Stimulated activated CD4-positive, alpha-beta T cell treated with anti-CD3 and anti-CD28 coated beads, Interleukin-4, amount 100 ng/mL, for 24 hours (primary cell): ENCODE data around the gene SRSF4.
A peak's percentile ranks its signal among the peaks of the same experiment; 100 is the strongest.
"Not testable (repeated sequence)": the region's sequence is repeated elsewhere in the genome, so short reads cannot be mapped to it uniquely, and the experiment has no call there.

Experiments
- DNase-seq: peaks from one replicate; pipeline ENCODE4 v3.0.0-alpha.2; 2020

The SRSF4 gene

DNA sequence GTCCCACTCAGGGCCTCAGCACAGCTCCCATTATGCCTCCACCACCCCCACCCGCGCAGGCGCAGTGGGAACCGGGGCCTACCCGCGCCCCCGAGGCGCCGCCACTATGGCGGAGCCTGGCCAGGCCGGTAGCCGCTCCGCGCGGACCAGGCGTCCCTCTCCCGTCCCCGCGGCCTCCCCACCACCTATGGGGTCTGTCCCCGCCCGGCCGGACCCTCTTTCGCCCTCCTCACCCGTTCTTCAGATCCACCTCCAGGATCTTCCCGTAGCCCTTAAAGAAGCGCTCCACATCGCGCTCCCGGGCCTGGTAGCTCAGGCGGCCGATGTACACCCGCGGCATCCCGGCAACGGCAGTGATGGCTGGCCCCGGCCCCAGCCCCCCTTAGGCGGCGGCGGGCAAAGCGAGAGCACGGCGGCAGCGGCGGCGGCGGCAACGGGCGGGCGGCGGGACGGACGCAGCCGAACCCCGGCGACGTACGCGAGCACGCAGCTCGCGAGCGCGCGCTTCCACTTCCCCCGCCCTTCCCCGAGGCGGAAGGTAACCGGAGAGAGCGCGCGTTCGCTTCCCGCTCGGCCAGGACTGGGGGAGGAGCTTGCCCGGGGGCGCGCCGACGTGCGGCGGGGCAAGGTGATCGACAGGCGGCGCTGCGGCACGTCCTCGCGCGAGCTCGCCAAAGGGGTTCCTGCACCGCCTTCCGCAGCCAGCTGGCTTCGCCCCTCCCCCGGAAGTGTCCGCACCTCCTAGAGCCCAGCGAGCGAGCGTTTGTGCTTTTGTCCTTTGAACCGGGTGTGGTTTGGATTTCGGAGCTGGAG, at the start of gene SRSF4:
TSS of gene SRSF4 (minus strand) at position 488 of the 813 bp plus-strand sequence. CDS start at position 340, 148 bp downstream.
- DNase-seq: peak; percentile 98

DNA sequence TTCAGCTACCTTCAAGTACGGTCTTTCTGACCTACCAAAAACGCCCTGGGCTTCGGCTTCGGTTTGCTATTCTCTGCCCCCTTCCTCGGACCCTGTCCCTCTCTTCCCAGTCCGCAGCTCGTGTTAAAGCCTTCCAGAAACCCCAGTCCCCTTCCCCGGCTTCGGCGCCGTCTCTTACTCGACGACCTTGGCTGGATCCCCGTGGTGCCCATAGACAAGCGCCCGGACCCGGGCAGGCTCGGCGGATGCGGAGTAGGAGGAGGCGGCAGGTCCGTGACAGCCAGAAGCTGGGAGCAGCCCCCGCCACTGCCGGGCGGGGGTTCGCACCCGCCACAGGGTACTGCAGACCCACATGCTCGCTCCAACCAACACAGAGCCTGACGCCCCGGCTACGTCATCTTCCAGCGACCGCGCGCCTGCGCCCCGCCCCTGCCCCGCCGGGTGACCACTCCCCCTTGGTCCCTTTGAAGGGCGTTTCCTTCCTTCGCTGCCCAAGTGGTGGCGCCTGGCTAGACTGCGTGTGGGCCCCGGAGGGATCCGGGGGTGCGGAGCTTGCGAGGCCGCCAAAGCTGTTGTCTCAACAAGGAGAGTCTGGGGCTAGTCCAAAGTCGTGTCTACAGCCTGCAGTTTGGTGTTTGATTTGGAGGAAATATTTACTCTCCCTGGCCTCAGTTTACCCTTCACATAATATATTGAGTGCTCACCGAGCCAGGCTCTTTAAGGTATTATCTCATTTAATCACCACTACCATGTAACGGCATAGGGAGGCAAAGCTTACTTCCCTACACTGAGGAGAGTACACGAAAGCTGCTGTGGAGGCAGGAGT, 49.1 kb upstream of the SRSF4 start, which contains the start of gene MECR:
TSS of gene MECR (minus strand) at position 382 of the 826 bp plus-strand sequence. CDS start at position 354, 28 bp downstream.
- DNase-seq: peak; percentile 95

DNA sequence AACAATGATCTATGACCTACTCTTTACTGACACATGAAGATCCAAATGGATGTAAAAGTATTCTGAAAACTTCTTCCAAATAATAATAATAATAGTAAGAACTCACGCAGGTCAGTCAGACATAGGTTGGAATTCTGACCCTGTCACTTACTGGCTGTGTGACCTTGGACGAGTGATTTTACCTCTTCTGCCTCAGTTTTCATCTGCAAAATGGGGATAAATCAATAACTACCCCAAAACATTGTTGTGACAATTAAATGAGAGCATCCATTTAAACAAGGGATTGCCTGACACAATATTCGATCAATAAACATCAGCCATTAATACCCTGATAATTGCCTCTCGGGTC, 48.5 kb upstream of the SRSF4 start:
- DNase-seq: no peak

DNA sequence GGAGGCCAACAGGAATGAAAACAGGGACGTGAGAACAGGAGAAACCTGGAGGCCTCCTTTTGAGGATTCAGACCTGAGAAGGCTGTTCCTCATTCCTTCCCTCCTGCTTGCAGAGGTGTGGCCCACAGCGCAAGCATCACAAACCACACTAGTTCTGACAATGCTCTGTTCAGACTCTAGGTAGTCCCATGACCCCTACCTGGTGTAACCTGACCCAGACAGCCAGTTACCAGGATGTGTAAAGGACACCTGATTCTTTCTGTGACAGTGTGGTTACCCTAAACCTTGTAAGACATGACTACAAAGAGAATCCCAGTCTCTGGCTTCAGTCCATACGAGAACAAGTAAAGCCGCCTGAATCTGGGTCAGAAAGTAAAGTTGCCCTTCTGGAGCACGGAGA, 45.8 kb upstream of the SRSF4 start:
- no peak for DNase-seq

DNA sequence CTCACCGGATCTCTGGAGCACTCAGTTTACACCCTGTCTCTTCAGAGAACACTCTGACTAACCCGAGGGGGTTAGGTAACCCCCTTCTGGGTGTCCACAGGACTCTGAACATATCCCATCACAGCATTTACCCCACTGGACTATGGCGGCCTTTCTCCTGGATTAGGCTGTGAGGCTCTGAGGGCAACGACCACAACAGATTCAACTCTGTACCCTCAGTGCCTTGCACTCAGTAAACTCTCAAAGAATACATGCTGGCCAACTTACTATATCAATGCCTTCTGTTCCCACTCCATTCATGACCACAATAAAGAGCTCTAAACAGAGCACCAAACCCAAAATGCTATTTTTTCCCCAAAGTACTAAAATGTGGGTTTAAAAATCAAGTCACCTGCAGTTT, 43.7 kb upstream of the SRSF4 start:
- DNase-seq: no peak

DNA sequence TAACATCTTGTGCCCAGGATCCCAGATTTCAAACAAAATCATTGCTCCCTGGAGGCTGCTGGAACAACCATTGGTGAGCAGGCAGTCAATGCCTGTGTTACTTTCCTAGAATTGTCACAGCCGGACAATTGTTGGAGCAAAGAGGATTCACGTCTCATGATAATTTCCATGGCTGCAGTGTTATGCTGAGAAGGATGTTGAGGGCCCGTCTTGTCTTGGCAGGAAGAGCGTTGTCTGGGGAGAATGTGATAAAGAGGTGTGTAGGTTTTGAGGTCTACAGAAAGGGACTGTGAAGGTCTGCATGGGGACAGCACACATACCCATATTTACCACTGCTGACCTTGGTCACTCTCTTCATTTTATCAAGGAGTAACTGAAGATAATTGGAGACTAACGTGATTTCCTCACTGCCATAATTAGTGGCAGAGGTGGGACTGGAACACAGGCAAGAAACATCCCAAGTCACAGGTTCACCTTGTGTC, 42.7 kb upstream of the SRSF4 start:
- no peak for DNase-seq

DNA sequence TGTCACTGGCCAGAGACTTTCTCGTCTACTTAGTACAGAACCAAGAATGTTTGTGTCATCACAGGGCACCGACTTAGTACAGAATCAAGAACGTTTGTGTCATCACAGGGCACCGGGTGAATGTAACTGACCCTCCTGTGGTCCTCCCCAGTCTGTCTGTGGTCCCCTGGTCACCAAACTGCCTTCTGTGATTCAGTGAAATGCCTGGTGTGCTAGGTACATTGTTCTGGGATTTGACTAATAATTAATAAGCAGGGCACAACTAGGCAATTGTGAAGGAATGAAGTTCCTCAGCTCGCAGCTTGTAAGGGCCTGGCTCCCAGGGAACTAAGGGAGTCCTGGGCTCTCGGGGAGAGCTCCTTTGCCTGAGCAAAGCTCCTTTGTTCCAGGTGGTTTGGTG, 41.8 kb upstream of the SRSF4 start:
- DNase-seq: no peak

DNA sequence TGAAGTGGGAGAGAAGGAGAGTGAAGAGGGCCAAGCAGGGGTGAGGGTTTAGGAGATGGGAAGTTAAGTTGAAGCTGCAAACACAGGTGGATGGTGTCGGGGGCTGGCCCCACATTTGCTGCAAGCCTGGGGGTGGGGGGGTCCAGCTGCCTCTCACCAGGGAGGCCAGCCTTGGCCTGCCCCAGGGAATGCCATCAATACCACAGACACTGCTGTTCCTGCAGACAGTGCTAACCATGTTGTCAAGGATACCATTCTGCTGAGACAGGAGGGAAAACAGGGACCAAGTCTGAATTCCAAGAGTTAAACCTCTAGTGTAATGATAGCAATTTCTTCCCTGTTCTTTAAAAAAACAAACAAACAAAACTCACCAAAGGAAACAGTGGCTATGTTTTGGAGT, 41.0 kb upstream of the SRSF4 start:
- no peak for DNase-seq

DNA sequence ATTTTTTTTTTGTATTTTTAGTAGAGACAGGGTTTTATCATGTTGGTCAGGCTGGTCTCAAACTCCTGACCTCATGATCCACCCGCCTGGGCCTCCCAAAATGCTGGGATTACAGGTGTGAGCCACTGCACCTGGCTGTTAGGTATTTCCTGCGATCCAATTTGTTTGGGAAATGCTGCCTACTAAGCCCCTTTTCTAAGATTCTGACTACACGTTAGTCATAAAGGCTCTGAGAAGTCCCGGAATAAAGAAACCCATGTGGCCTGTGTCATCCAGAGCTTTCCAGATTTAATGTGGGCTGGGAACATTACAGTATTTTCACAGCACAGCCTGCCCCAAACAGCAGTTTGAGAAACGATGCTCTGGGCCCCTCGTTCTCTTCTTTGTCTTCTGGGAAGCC, 40.6 kb upstream of the SRSF4 start:
- DNase-seq: not testable (repeated sequence)

DNA sequence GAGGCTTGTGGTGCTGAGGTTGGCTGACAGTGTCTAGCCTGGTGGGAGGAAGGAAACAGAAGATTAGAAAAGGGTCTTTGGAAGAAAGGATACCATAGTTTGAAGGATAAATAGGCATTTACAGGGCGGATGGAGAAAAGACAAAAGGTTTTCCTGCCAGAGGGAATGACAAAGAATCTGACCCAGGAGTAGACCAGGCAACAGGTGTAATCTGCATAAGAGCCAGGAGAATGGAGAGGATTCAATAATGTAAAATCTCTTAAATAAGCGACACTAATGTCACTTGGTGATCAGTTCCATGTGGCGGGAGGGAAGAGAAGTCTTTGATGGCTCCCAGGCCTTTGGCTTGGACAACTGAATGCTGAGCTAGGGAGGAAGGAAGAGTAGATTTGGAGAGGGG, 39.6 kb upstream of the SRSF4 start:
- no peak for DNase-seq

DNA sequence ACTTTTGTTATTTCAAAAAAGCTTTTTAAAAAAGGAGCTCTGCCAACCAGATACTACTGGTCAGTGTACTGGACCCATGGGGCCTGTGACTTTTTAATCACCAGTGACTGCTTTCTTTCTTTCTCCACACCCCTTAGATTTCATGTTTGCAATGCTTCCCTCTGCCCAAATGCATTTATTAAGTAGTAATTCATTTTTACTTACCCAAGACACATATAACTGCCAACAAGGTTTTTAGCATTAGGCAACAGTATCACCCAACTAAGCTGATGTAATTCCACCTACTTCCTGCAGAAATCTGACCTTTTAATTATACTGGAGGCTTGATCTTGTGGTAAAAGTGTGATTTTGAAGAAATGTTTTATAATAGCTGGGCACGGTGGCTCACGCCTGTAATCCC, 36.5 kb upstream of the SRSF4 start:
- no peak for DNase-seq

DNA sequence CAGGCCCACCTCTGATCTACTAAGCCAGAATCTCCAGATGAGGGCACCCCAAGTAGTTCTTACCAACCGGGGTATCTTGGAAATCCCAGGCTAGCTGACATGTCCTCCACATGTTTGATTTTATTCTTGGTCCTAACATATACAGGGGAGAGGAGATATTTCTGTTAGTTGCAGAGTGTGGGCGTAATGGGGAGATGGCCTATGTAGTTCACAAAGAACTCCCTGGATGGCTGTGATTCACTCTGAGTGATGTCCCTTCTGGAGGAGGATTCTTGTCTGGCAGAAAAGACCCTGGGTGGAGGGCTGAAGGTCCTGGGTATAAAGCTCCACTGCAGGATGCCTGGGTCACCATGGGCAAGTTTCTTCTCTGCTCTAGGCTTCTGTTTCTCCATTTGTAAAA, 35.9 kb upstream of the SRSF4 start:
- DNase-seq: no peak

DNA sequence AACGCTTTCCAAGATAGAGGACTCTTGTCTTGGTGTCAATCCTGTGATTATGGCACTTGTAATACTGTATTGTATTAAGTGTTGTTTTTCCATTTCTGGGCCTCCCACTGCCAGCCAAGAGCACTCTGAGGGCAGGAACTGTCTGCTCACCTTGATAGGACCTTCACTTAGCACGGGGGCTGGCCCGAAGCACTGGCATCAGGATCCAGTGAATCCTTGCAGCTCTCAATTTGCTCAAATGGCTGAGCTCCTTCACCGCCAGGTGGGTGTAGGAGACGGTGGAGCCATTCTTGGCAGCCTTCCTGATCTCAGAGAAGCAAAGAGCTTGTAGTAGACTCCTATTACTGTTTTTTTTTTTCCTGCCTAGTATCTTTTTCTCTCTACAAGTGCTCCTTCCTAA, 31.4 kb upstream of the SRSF4 start:
- DNase-seq: no peak

DNA sequence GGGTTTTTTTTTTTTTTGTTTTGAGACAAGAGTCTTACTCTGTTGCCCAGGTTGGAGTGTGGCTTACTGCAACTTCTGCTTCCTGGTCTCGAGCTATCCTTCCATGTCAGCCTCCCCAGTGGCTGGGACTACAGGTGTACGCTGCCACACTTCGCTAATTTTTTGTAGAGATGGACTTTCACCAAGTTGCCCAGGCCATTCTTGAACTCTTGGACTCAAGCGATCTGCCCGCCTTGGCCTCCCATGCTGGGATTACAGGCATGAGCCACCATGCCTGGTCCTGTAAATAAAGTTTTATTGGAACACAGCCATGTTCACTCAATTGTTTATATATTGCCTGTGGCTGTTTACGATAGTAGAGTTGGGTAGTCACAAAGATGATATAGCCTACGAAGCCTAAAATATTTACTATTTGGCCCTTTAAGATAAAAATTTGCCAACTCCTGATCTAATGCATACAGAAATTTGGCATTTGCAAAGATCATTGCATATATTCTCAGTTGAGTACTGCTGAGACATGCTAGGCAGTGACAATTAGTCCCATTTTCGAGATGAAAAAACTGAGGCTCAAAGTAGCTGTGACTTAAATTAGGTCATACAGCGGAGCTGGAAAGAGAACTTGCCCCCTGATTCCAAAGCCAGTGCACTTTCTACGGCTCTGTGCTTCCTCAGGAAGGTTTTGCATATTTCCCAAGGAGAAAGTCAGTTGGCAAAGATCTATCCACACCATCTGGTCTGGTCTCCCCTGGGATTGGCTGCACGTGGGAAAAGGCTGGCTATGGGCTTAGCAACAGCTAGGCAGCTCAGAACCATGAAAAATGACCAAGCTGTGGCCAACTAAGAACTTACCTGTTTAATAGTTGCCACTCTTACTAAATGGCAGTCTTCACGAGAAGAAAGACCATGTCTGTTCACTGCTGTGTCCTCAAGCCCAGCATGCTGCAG, 29.7 kb upstream of the SRSF4 start:
- DNase-seq: no peak

DNA sequence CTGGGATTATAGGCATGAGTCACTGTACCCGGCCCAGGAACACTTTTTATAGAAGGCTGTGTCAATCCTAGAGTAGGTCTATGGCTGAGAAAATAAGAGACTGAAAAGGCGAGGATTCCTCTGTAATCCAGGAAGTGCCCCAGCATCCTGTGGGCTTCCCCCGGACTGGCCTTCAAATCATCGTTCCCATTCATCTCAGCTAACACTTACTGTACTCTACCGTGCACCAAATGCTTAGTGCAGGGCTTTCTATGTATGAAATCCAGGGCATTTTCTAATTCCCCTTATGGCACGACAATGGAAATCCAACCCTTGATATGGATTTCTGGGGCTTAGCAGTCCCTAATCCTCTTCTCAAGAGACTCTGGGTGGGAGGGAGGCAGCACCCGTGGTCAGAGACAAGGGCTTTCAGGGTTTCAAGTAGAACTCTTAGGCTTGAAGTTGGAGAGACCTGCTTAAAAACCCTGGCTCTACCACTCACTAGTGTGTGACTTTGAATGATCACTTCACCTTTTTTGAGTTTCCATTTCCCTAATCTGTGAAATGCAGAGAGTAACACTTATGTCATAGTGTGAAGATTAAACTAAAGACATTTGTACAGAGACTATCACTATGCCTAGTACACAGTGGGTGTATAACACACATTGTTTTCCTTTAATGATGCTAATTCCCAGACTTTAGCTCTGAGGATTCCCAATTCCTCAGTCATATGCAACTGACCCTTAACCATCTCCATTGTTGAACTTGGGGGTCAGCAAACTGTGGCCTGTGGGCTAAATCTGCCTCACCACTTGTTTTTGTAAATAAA, 28.8 kb upstream of the SRSF4 start:
- DNase-seq: no peak

DNA sequence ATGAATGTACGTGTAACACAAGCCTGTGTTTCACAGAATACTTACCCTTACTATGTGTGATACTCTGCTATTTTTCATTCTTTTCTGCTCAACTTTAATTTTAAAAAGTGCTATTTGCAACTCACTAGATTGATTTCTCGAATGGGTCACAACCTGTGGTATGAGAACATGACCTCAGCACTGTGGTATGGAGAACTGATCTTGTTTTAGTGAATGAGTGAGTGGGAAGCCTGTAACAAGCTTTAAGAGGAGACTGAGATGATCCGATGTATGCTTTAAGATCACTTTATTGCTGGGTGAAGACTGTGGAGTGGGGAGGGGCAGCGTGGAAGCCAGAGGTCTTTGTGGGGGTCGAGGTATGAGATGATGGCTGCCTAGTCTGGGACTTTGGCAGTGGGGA, 27.5 kb upstream of the SRSF4 start:
- no peak for DNase-seq

DNA sequence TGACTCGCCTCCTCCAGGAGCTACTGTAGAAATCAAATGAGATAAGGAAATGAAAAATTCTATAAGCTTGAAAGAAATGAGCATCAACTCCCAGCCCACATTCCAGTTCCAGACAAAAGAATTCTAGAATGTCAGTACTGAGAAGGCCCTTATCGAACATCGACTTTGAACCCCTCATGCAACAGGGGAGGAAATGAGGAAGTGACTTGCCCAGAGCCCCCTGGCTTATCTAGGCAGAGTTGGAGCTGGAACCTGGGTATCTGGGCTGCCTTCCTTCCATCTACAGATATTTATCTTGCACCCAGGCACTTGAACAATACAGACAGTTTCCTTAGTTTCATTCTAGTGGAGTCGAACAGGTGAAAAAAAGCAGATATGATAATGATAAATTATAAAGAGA, 26.7 kb upstream of the SRSF4 start:
- DNase-seq: no peak

DNA sequence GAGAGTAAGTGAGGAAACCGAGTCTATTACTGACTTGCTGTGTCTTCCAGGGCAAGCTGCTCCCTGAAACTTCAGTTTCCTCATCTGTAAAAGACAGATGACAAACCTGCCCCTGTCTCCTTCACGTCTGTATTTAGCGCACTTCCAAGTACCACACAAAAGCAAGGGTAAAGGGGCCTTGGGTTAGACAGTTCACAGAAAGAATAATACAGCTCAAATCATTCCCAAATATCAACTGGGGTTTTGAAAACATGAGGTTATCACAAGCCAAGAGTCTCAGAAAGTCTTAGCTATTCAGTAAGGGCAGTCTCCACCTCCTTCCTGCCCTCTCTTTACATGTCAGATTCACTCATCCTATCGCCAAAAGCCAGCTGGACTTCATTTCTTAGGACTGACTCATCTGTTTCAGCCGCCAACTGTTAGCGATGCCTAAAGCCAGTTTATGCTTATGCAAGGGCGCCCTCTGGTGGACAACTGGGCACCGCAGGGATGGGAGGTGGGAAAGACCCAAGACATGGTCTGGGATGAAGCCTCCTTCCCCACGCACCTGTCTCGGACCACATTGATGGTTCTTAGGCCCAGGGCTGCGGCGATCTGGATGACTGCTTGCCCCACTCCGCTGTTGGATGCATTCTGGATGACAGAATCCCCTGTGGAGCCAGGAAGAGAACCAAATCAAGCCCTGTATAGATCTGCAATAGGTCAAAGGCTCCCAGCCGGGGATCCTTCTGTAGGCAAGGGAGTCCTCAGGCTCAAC, 21.1 kb upstream of the SRSF4 start:
- peak; percentile 93 for DNase-seq

DNA sequence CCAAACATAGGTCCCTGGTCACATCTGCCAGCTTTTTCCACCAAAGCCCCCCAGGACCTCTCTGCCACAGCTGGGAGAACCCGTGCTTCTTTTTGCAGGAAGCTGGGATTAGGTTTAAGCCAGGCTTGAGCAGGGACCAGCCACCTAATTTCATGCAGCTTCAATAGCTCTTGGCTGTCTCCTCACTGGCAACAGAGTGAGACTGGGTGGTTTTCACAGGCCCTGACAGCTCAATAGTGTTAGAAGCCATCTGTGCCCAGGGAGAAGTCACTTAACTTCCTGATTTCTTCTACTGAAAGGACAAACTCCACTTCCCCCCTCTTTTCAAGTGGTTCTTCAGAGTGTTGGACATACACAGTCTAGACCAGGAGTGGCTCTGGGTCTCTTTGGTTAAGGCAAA, 20.4 kb upstream of the SRSF4 start:
- DNase-seq: no peak

DNA sequence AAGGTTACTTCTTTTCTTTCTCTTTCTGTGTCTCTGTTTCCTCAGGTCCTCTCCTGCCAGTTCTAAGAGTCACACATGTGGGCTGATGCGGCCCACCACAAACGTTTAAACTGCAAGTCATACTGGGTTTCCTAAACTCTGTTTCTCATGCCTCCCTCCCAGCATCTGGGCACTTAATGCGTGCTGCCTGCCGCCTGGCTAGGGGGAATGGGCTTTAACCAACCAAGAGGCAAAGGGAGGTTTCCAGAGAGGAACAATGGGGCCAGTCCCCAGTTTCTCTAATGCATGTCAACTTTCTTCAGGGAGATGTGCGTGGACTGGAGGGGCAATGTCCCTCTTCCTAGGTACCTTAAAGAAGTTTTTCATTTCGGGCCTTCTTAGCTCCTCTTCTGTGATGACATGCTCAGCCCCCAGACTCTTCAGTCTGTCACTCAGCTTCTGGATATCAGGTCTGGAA, 19.9 kb upstream of the SRSF4 start:
- DNase-seq: no peak
